Measurements from ENCODE around the gene DOCK8. TPM values are rescaled to one million over a fixed set of nuclear protein-coding genes. Genes with fewer than 3 reads are reported as not detected.

Gene DOCK8
- total RNA-seq, 4 donors from 2014 or later = 22.7 to 49.0 (median 36.7) TPM

DNA sequence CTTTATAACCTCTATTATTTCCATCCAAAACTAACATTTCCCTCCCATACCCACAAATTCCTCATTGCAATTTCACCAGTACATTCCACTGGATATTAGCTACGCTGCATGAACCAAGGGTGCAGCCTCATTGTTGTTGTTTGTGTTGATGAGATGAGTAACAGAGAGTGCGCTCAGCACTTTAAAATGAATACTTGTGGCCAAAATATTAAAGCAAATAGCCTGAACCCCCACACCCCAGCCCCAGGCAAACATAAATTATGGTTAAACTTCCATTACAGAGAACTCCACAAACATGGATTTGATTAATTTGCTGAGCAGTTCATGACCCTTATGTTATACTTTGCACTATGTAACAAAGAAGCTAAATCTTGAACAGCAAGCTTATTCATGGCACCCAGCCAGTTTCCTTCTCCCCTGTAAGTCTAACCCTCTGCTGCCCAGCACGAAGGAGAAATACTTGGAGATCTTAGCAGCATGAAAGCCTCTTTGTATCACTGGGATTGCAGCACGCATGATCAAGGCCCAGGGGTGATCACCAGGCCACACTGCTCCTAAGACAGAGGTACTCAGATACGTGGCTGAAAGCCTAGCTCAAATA is 205.0 kb downstream of the DOCK8 start:
- TF ChIP-seq, protein P1, sequence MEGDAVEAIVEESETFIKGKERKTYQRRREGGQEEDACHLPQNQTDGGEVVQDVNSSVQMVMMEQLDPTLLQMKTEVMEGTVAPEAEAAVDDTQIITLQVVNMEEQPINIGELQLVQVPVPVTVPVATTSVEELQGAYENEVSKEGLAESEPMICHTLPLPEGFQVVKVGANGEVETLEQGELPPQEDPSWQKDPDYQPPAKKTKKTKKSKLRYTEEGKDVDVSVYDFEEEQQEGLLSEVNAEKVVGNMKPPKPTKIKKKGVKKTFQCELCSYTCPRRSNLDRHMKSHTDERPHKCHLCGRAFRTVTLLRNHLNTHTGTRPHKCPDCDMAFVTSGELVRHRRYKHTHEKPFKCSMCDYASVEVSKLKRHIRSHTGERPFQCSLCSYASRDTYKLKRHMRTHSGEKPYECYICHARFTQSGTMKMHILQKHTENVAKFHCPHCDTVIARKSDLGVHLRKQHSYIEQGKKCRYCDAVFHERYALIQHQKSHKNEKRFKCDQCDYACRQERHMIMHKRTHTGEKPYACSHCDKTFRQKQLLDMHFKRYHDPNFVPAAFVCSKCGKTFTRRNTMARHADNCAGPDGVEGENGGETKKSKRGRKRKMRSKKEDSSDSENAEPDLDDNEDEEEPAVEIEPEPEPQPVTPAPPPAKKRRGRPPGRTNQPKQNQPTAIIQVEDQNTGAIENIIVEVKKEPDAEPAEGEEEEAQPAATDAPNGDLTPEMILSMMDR (IDR thresholded peaks at IDR 0.05; ENCODE audit: low read depth) = no peak

DNA sequence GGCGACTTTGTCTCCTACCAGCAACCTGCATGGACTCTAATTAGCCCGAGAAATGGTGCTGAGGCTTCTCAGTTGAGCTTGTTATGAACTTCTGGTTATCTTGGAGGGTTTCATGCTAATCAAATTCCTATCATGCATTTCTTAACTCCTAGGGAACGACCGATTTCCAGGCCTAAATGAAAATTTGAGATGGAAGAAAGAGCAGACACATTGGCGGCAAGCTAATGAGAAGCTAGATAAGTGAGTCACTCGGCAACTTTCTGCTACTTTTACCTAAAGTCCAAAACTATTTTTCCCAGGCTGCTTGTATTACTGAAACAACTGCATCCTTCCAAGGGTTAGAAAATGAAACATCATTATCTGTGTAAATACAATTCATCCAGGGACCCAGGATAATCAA is 207.2 kb downstream of the DOCK8 start:
- TF ChIP-seq, protein P1 (IDR thresholded peaks at IDR 0.05; ENCODE audit: low read depth) = no peak

DNA sequence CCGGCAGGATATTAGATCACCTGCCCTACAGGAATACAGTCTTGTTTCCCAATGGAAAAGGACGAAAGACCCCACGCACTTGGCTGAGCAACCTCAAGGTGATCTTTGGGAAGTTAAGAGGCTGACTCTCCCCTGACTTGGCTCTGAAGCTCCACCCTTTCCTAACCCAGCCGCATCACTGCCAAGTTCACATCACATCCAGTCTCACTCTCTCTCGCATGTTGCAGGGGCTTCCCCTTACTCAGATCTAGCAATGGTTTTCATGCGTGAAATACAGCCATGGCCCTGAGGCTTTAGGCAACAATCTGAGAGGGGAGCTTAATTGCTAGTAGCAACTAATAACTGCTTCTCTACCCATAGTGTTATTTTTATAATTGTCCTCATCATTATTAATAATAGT is 211.6 kb downstream of the DOCK8 start:
- TF ChIP-seq, protein P1 (IDR thresholded peaks at IDR 0.05; ENCODE audit: low read depth) = no peak

DNA sequence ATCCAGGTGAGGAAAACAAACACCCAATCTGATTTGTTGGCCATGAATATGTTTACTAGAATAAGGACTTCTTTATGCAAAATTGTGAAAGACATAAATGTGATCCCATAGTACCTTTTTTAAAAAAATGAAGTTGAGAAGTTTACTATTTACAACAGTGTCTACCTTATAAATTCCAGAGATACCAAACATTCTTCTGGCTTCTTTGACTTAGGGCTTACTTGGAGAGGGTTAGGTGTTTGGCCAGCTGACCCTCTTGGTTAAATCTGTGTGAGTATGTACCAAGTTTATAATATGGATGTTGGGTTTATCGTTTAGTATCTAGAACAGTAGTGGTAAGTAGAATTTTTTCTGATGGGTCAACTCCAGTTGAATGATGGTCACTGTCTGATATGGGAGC is 212.3 kb downstream of the DOCK8 start:
- TF ChIP-seq, protein P1 (IDR thresholded peaks at IDR 0.05; ENCODE audit: low read depth) = no peak

DNA sequence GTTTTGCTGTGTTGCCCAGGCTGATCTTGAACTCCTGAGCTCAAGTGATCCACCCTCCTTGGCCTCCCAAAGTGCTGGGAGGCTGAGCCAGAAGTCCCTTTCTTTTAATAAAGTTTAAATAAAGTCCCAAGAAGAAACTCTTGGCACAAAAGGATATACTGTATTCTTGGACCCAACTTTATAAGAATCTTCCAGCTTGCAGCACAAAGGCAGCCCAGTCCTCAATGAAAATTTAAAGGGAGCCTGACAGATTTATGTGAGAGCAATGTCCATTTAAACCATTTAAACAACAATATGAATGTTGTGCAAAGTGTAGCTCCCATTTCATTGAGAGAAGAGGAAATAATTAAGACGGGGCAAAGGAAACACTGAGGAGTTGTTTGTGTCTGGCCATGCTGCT is 217.0 kb downstream of the DOCK8 start:
- TF ChIP-seq, protein P1 (IDR thresholded peaks at IDR 0.05; ENCODE audit: low read depth) = no peak

DNA sequence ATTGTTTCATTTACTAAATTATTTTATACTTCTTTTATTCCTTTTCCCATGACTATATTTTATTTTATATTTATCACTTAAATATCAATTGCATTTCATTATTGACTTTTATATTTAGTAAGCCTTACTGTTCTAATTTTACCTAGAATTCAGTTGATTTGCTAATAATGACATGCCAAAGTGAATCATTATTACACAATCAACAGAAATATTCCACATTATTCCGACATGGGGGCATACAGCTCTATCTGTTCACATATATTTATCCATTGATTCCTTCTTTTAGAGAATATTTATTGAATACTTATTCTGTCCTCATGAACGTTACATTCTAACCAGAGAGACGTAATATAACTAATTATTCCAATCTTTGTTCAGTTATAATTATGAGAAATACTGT is 221.8 kb downstream of the DOCK8 start:
- TF ChIP-seq, protein P1 (IDR thresholded peaks at IDR 0.05; ENCODE audit: low read depth) = no peak

DNA sequence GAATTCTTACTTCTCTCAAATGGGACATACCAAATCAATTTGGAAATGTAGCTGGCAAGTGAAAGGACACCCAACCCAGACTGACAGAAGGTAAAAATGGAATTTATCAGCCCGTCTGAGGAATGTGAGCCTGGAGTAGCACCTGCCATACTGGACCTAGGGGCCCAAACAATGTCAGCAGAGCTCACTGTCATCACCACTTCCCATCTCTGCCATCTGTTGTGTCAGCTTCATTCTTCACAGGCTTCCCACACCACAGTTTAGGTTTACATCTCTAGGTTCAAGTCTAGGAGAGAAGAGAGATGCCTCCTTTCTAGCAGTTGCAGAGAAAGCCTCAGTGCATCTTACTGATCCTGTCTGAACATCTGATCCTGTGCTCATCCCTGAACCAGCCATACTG is 222.4 kb downstream of the DOCK8 start:
- TF ChIP-seq, protein P1 (IDR thresholded peaks at IDR 0.05; ENCODE audit: low read depth) = no peak
